Ovary (tissue), 3 donors: ENCODE measurements around the gene COPS6.

Experiments
- CTCF ChIP-seq, 3 donors: fragments of 450-650 bp in 2 of 3; fragments of 200-600 bp in 1 of 3; IDR thresholded peaks; one replicate each; pipeline versions ENCODE4 v1.5.1 to v1.8.0; 2016 to 2022; ENCODE audit warnings: antibody characterized with exemption in 3 of 3, mild to moderate bottlenecking in 1 of 3
- EP300 ChIP-seq: sonication (generic); formaldehyde crosslinking; IDR thresholded peaks from one replicate; pipeline ENCODE4 v1.6.1; 2017; ENCODE audit warnings: antibody characterized with exemption
- POLR2A ChIP-seq: fragments of 450-650 bp; IDR thresholded peaks from one replicate; pipeline ENCODE4 v1.6.1; 2017; ENCODE audit warnings: antibody characterized with exemption, mild to moderate bottlenecking, moderate library complexity
- donor health status: DM: no; HTN: no; CAD: no.

- TF ChIP-seq CTCF (IDR thresholded peaks at IDR 0.05): no peak
- TF ChIP-seq POLR2A: no peak
- TF ChIP-seq EP300: no peak
These were observed 14.4 kb downstream of the COPS6 start for GRCh38 chr7:100102950-100103840.
